GM12878 (cell line): ENCODE measurements around the gene SNX10. TPM values are rescaled to one million over a fixed set of nuclear protein-coding genes. Genes with fewer than 3 reads are reported as not detected.
A peak's percentile ranks its signal among the peaks of the same experiment; 100 is the strongest.

Source experiments
- ATAC-seq: fragments of 200-7000 bp; cut with Tn5 transposase; 3 replicates; pipeline ENCODE4 v1.9.1; 2020; ENCODE audit warnings: mild to moderate bottlenecking, moderate library complexity
- BruUV-seq: library from RNA; stranded (reverse); fragments of 400-500 nt; replicated peaks from 2 replicates; lab custom pipeline; 2021; lab: Mats Ljungman, UMichigan
- CTCF ChIA-PET: fragments of 300-600 bp; sonication (Branson Sonifier 250); formaldehyde crosslinking; extraction: SDS; loops from one replicate; lab custom pipeline; 2021; ENCODE audit warnings: inconsistent platforms; lab: Yijun Ruan, JAX
- POLR2A ChIA-PET: fragments of 350-600 bp; formaldehyde crosslinking; extraction: SDS; loops from one replicate; lab custom pipeline; 2021; ENCODE audit warnings: inconsistent platforms; lab: Charles Lee
- RAD21 ChIA-PET: fragments of 300-600 bp; sonication (Branson Sonifier 250); formaldehyde crosslinking; loops from one replicate; lab custom pipeline; 2023; ENCODE audit warnings: antibody characterized with exemption; ENCODE audit not compliant: unreplicated experiment; lab: Charles Lee
- SMC1A ChIA-PET: fragments of 300-600 bp; sonication (Branson Sonifier 250); formaldehyde crosslinking; loops from one replicate; lab custom pipeline; 2023; ENCODE audit not compliant: unreplicated experiment, uncharacterized antibody; lab: Charles Lee
- DNase-seq: peaks from one replicate; pipeline ENCODE4 v3.0.0-alpha.2; 2011; ENCODE audit warnings: low read depth, low spot score
- FAIRE-seq: peaks from 3 replicates; lab custom pipeline; 2011; peaks lifted over from hg19 to GRCh38; lab: Jason Lieb, UNC
- H2AFZ ChIP-seq: 2 replicates; pipeline ENCODE4 v1.6.0; 2011; ENCODE audit warnings: low read depth, low read length, control low read depth; ENCODE audit not compliant: control insufficient read depth
- H3K27ac ChIP-seq: 2 replicates; pipeline ENCODE4 v1.5.1; 2011; ENCODE audit warnings: control low read depth; ENCODE audit not compliant: control insufficient read depth, insufficient read depth
- H3K27me3 ChIP-seq, 2 experiments: replicated peaks in 1 of 2; 2 replicates each; pipeline versions ENCODE4 v1.6.0 to v1.6.1; 2011; ENCODE audit warnings: low read length in 1 of 2; ENCODE audit not compliant: control insufficient read depth in 2 of 2, insufficient read depth in 2 of 2
- H3K36me3 ChIP-seq, 2 experiments: 2 replicates each; pipeline ENCODE4 v1.5.1; 2011; ENCODE audit warnings: low read length in 1 of 2; ENCODE audit not compliant: control insufficient read depth in 2 of 2, insufficient read depth in 2 of 2
- H3K4me1 ChIP-seq: 2 replicates; pipeline ENCODE4 v1.6.1; 2011; ENCODE audit warnings: mild to moderate bottlenecking, low read length, moderate library complexity, mixed read lengths; ENCODE audit not compliant: control insufficient read depth, insufficient read depth
- H3K4me2 ChIP-seq: 2 replicates; pipeline ENCODE4 v1.6.0; 2011; ENCODE audit warnings: control low read depth; ENCODE audit not compliant: control insufficient read depth, insufficient read depth
- H3K4me3 ChIP-seq: fragments of 200-600 bp; sonication (generic); 2 replicates; pipeline ENCODE4 v1.5.1; 2016
- H3K79me2 ChIP-seq: 2 replicates; pipeline ENCODE4 v1.6.0; 2011; ENCODE audit warnings: low read length; ENCODE audit not compliant: control insufficient read depth, insufficient read depth
- H3K9ac ChIP-seq: 2 replicates; pipeline ENCODE4 v1.8.0; 2011; ENCODE audit warnings: low read length, control low read depth, mixed read lengths; ENCODE audit not compliant: control insufficient read depth, insufficient read depth
- H3K9me3 ChIP-seq: replicated peaks from 3 replicates; pipeline ENCODE4 v1.5.1; 2011; ENCODE audit warnings: mild to moderate bottlenecking, low read length; ENCODE audit not compliant: control insufficient read depth, insufficient read depth
- H4K20me1 ChIP-seq: 2 replicates; pipeline ENCODE4 v1.6.0; 2011; ENCODE audit not compliant: control insufficient read depth, insufficient read depth
- BACH1 ChIP-seq: fragments of 450-650 bp; IDR thresholded peaks from 2 replicates; pipeline ENCODE4 v1.6.1; 2017; ENCODE audit warnings: mild to moderate bottlenecking, borderline replicate concordance
- BCLAF1 ChIP-seq: fragments of 450-650 bp; IDR thresholded peaks from 2 replicates; pipeline ENCODE4 v1.6.1; 2017; ENCODE audit warnings: antibody characterized with exemption, mild to moderate bottlenecking, moderate library complexity
- BHLHE40 ChIP-seq, 2 experiments: fragments of 450-650 bp in 1 of 2; IDR thresholded peaks; 2 replicates each; pipeline ENCODE4 v1.6.1; 2011 to 2017; ENCODE audit warnings: low read depth in 2 of 2, borderline replicate concordance in 1 of 2, improper control_type of control experiment in 1 of 2, low read length in 1 of 2, mild to moderate bottlenecking in 1 of 2
- EED ChIP-seq: sonication (generic); IDR thresholded peaks from 2 replicates; pipeline ENCODE4 v1.6.1; 2016; ENCODE audit warnings: antibody characterized with exemption, low read depth
- PAX5 ChIP-seq: IDR thresholded peaks from 2 replicates; pipeline ENCODE4 v1.6.1; 2011; ENCODE audit warnings: low read depth, low read length, borderline replicate concordance
- RUNX3 ChIP-seq: IDR thresholded peaks from 2 replicates; pipeline ENCODE4 v1.6.1; 2012; ENCODE audit warnings: low read length, inconsistent platforms
- YY1 ChIP-seq: IDR thresholded peaks from 2 replicates; pipeline ENCODE4 v1.6.1; 2011; ENCODE audit warnings: low read depth, mild to moderate bottlenecking, low read length
- WGBS: methylation state at CpG from one replicate; pipeline ENCODE4 v1.1.6; 2016; ENCODE audit warnings: low lambda C conversion rate; ENCODE audit not compliant: insufficient replicate concordance, insufficient coverage; ENCODE audit errors: missing lambda C conversion rate; 5-methylcytosine and 5-hydroxymethylcytosine counted together
- in situ Hi-C: fragments of 300-500 bp; cut with MboI; formaldehyde crosslinking; loops from 9 replicates; pipeline ENCODE4 v1.14.3; 2018; ENCODE audit warnings: mixed read lengths
- intact Hi-C: fragments of 100-400 bp; cut with micrococcal nuclease; formaldehyde crosslinking; loops from one replicate; pipeline ENCODE4 v1.14.2; 2022; ENCODE audit not compliant: unreplicated experiment
- polyA plus RNA-seq, 11 experiments: library from polyadenylated mRNA; depleted of rRNA in 4 of 11; unstranded in 6 of 11; stranded (reverse) in 5 of 11; fragments of >200 nt; fragmentation: Nextera tagmentation in 4 of 11; fragmentation: Illumina TruSeq in 1 of 11; extraction: Ambion mirVana in 4 of 11; extraction: Trizol in 1 of 11; gene quantifications; 1 replicate in 1 of 11; 2 replicates in 10 of 11; pipeline versions ENCODE4 v1.2.1 to v1.2.3, GENCODE V29; 2011 to 2016; ENCODE audit warnings: inconsistent platforms in 2 of 11, missing spikeins in 2 of 11, low read depth in 1 of 11
- total RNA-seq, 4 experiments: library from RNA; depleted of rRNA in 3 of 4; stranded (reverse); fragments of >200 nt in 3 of 4; fragmentation: Illumina TruSeq in 1 of 4; extraction: Trizol in 1 of 4; gene quantifications; 2 replicates each; pipeline versions ENCODE4 v1.2.1 to v1.2.3, GENCODE V29; 2013 to 2021

SNX10 gene
- total and polyA plus RNA-seq, 10 of the 15 experiments (the other 5 are each of a cell fraction or from before 2014, with no cell fraction given): 22.0 to 56.2 (median 30.1) TPM

DNA sequence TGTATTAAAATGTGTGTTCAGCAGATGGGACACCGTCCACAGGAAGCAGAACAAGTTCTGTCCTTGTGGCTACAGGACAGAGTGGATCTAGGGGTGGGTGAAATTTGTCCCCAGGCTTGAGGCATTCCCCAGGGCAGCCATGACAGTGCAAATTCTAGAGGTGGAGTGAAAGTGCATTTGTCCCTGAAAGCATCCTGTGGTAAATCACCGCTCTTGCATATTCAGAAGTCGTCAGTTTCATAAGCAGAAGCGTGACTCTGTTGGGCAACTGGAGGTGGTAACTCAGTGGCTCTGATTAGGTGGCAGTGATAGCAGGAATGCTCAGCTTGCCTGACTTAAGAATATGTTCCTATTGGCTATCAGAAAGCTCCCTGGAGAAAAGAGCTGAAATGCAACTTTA, 96.6 kb downstream of the SNX10 start:
- no peak overlapping the region for H3K4me3 ChIP-seq
- no peaks in the 10 kb centered on the region for H3K79me2 ChIP-seq
- ChIA-PET SMC1A (interaction anchor here (1.0 to 4.2 kb wide), 8 partner anchors 9 to 287 kb away, joined by 3 to 17 read pairs (median 5); no protein-coding TSS in a partner anchor), POLR2A (no interaction called here)
- no peak overlapping the region for H3K4me2 ChIP-seq
- ATAC-seq: peak; percentile 92
- no peak overlapping the region for H3K27ac ChIP-seq
- peak; percentile 81 for TF ChIP-seq YY1
- no peak for TF ChIP-seq EED
- TF ChIP-seq PAX5: 0 out of 2 replicates have a peak, but pooled peaks have one; percentile 15
- peak; percentile 40 to 48; a peak in 1 of 4 replicates for TF ChIP-seq BHLHE40 (IDR thresholded peaks at IDR 0.05; ENCODE audit: borderline replicate concordance in 1 of 2, low read depth in 2 of 2, low read length in 1 of 2)
- peak; percentile 40; the same call in 1 of the 2 replicates for TF ChIP-seq RUNX3
- TF ChIP-seq BCLAF1: no peak
- TF ChIP-seq BACH1: peak; percentile 22; the same call in 1 of the 2 replicates
- TF ChIP-seq, all 136 proteins: peak for 5
- no peak overlapping the region for H2AFZ ChIP-seq
- no peaks in the 10 kb centered on the region for H4K20me1 ChIP-seq
- H3K36me3 ChIP-seq: no peaks in the 10 kb centered on the region
- FAIRE-seq (peak; percentile 74), DNase-seq (peak; percentile 20)
- no peaks in the 10 kb centered on the region for H3K9me3 ChIP-seq
- intact Hi-C loops: no loop called here
- in situ Hi-C loops: no loop called here
- ChIA-PET CTCF (interaction anchor here (1.5 to 2.3 kb wide), 6 partner anchors 10 to 294 kb away, joined by 5 to 10 read pairs (median 6); no protein-coding TSS in a partner anchor), RAD21 (no interaction called here)
- WGBS: 3% methylated on average over 4 of the region's 4 CpGs
- BruUV-seq: no TSS peak
- H3K4me1 ChIP-seq: peaks cover 8% of the 10 kb centered on the region; the same call in 1 of the 2 replicates
- no peak overlapping the region for H3K9ac ChIP-seq
- H3K27me3 ChIP-seq: peaks cover 0 to 2% of the 10 kb centered on the region in 2 experiments; a peak in 2 of 4 replicates
